HK-2 (cell line): ENCODE data around the gene DCLRE1A.
A peak's percentile ranks its signal among the peaks of the same experiment; 100 is the strongest.
"Not testable (repeated sequence)": the region's sequence is repeated elsewhere in the genome, so short reads cannot be mapped to it uniquely, and the experiment has no call there.

Source experiments
- DNase-seq: peaks from one replicate; pipeline ENCODE4 v3.0.0-alpha.2; 2018; ENCODE audit not compliant: unreplicated experiment

DCLRE1A gene

GRCh38 chr10:113857210-113857609 lies 3.3 kb upstream of the DCLRE1A start:
- no peak for DNase-seq

GRCh38 chr10:113856563-113856962 lies 2.7 kb upstream of the DCLRE1A start:
- DNase-seq: no peak

- no peak for DNase-seq
Observed at GRCh38 chr10:113854761-113855588, 1.1 kb upstream of the DCLRE1A start.

GRCh38 chr10:113853578-113854012 lies 287 bp downstream of the DCLRE1A start:
- DNase-seq: no peak

GRCh38 chr10:113849946-113850345 lies 3.9 kb downstream of the DCLRE1A start:
- no peak for DNase-seq

- DNase-seq: no peak
Observed at GRCh38 chr10:113849140-113849803, 4.6 kb downstream of the DCLRE1A start.

GRCh38 chr10:113846036-113846435 lies 7.8 kb downstream of the DCLRE1A start:
- no peak for DNase-seq

GRCh38 chr10:113843972-113844485 lies 9.9 kb downstream of the DCLRE1A start:
- no peak for DNase-seq

GRCh38 chr10:113842171-113842570 lies 11.7 kb downstream of the DCLRE1A start:
- DNase-seq: no peak

- DNase-seq: peak; percentile 6
Observed at GRCh38 chr10:113828567-113828966, 25.3 kb downstream of the DCLRE1A start.

GRCh38 chr10:113825791-113826190 lies 28.1 kb downstream of the DCLRE1A start:
- no peak for DNase-seq

- DNase-seq: no peak
Observed at GRCh38 chr10:113823389-113823788, 30.5 kb downstream of the DCLRE1A start.

GRCh38 chr10:113822174-113822573 lies 31.7 kb downstream of the DCLRE1A start:
- no peak for DNase-seq

- not testable (repeated sequence) for DNase-seq
Observed at GRCh38 chr10:113821306-113821705, 32.6 kb downstream of the DCLRE1A start.

- DNase-seq: no peak
Observed at GRCh38 chr10:113820507-113820906, 33.4 kb downstream of the DCLRE1A start.

- no peak for DNase-seq
Observed at GRCh38 chr10:113819989-113820388, 33.9 kb downstream of the DCLRE1A start.

- not testable (repeated sequence) for DNase-seq
Observed at GRCh38 chr10:113814700-113815099, 39.2 kb downstream of the DCLRE1A start.

- DNase-seq: no peak
Observed at GRCh38 chr10:113808168-113808567, 45.7 kb downstream of the DCLRE1A start.

GRCh38 chr10:113806503-113806902 lies 47.4 kb downstream of the DCLRE1A start:
- no peak for DNase-seq

- no peak for DNase-seq
Observed at GRCh38 chr10:113802997-113803396, 50.9 kb downstream of the DCLRE1A start.

- no peak for DNase-seq
Observed at GRCh38 chr10:113801569-113801968, 52.3 kb downstream of the DCLRE1A start.

GRCh38 chr10:113791691-113792090 lies 62.2 kb downstream of the DCLRE1A start:
- DNase-seq: no peak

- peak; percentile 14 for DNase-seq
Observed at GRCh38 chr10:113788604-113789083, 65.2 kb downstream of the DCLRE1A start.
